SK-N-SH treated with all-trans-retinoic acid at 6 μM for 48 hours (cell line): ENCODE data around the gene SMO.

Experiments
- ATAC-seq: fragments of 200-7000 bp; cut with Tn5 transposase; 3 replicates; pipeline ENCODE4 v1.9.1; 2020; ENCODE audit warnings: mild to moderate bottlenecking, moderate library complexity
- ARNTL ChIP-seq: fragments of 450-650 bp; formaldehyde crosslinking; IDR thresholded peaks from 2 replicates; pipeline ENCODE4 v1.5.0; 2020; ENCODE audit warnings: low read depth, mild to moderate bottlenecking, moderate library complexity, borderline replicate concordance
- BACH2 ChIP-seq: fragments of 250-450 bp; sonication (Bioruptor Pico); IDR thresholded peaks from 2 replicates; pipeline ENCODE4 v1.9.0; 2021; ENCODE audit warnings: mild to moderate bottlenecking, borderline replicate concordance
- CREB5 ChIP-seq: fragments of 250-450 bp; sonication (Bioruptor Pico); IDR thresholded peaks from 2 replicates; pipeline ENCODE4 v1.5.1; 2020; ENCODE audit warnings: low read depth, mild to moderate bottlenecking, moderate library complexity
- CSDC2 ChIP-seq: fragments of 250-450 bp; sonication (Bioruptor Pico); IDR thresholded peaks from 2 replicates; pipeline ENCODE4 v1.5.0; 2020; ENCODE audit warnings: mild to moderate bottlenecking, moderate library complexity
- CSRNP3 ChIP-seq: fragments of 250-450 bp; sonication (Bioruptor Pico); IDR thresholded peaks from 2 replicates; pipeline ENCODE4 v1.5.1; 2021; ENCODE audit warnings: mild to moderate bottlenecking, moderate library complexity
- ESRRG ChIP-seq: fragments of 250-450 bp; sonication (Bioruptor Pico); IDR thresholded peaks from 2 replicates; pipeline ENCODE4 v1.6.1; 2021; ENCODE audit warnings: mild to moderate bottlenecking
- GLIS3 ChIP-seq: fragments of 250-450 bp; sonication (Bioruptor Pico); IDR thresholded peaks from 2 replicates; pipeline ENCODE4 v1.5.0; 2020; ENCODE audit warnings: mild to moderate bottlenecking, moderate library complexity
- ISL1 ChIP-seq: fragments of 250-450 bp; sonication (Bioruptor Pico); IDR thresholded peaks from 2 replicates; pipeline ENCODE4 v2.1.2; 2022; ENCODE audit warnings: mild to moderate bottlenecking, moderate library complexity
- OSR1 ChIP-seq: fragments of 250-450 bp; sonication (Bioruptor Pico); IDR thresholded peaks from 2 replicates; pipeline ENCODE4 v1.8.0; 2022; ENCODE audit warnings: moderate library complexity, mild to moderate bottlenecking, inconsistent platforms
- PATZ1 ChIP-seq: fragments of 250-450 bp; sonication (Bioruptor Pico); IDR thresholded peaks from 2 replicates; pipeline ENCODE4 v1.8.0; 2020; ENCODE audit warnings: mild to moderate bottlenecking, moderate library complexity, borderline replicate concordance
- PPARA ChIP-seq: fragments of 250-450 bp; sonication (Bioruptor Pico); IDR thresholded peaks from 2 replicates; pipeline ENCODE4 v1.5.0; 2020; ENCODE audit warnings: mild to moderate bottlenecking, borderline replicate concordance
- RARB ChIP-seq: fragments of 250-450 bp; sonication (Bioruptor Pico); IDR thresholded peaks from 2 replicates; pipeline ENCODE4 v1.8.0; 2021; ENCODE audit warnings: mild to moderate bottlenecking, moderate library complexity
- SNAI2 ChIP-seq: fragments of 250-450 bp; sonication (Bioruptor Pico); IDR thresholded peaks from 2 replicates; pipeline ENCODE4 v1.5.0; 2020; ENCODE audit warnings: mild to moderate bottlenecking, moderate library complexity
- TCF4 ChIP-seq: fragments of 250-450 bp; sonication (Bioruptor Pico); IDR thresholded peaks from 2 replicates; pipeline ENCODE4 v1.8.0; 2021; ENCODE audit warnings: mild to moderate bottlenecking, moderate library complexity, borderline replicate concordance
- TOX ChIP-seq: fragments of 250-450 bp; sonication (Bioruptor Pico); IDR thresholded peaks from 2 replicates; pipeline ENCODE4 v1.8.0; 2021; ENCODE audit warnings: mild to moderate bottlenecking, moderate library complexity, borderline replicate concordance
- TSHZ2 ChIP-seq: fragments of 250-450 bp; sonication (Bioruptor Pico); IDR thresholded peaks from 2 replicates; pipeline ENCODE4 v1.5.0; 2020; ENCODE audit warnings: mild to moderate bottlenecking, moderate library complexity
- ZC3H10 ChIP-seq: fragments of 250-450 bp; sonication (Bioruptor Pico); IDR thresholded peaks from 2 replicates; pipeline ENCODE4 v1.5.1; 2021; ENCODE audit warnings: mild to moderate bottlenecking, moderate library complexity
- ZFP3 ChIP-seq: fragments of 250-450 bp; sonication (Bioruptor Pico); IDR thresholded peaks from 2 replicates; pipeline ENCODE4 v1.5.0; 2020; ENCODE audit warnings: mild to moderate bottlenecking, moderate library complexity
- ZFP30 ChIP-seq: fragments of 450-650 bp; formaldehyde crosslinking; IDR thresholded peaks from 2 replicates; pipeline ENCODE4 v1.5.0; 2022; ENCODE audit warnings: mild to moderate bottlenecking, moderate library complexity
- ZNF565 ChIP-seq: fragments of 450-650 bp; formaldehyde crosslinking; conservative IDR thresholded peaks from 2 replicates; pipeline ENCODE4 v1.5.0; 2020; ENCODE audit warnings: low read depth, mild to moderate bottlenecking, moderate library complexity
- ZNF8 ChIP-seq: fragments of 450-650 bp; formaldehyde crosslinking; IDR thresholded peaks from 2 replicates; pipeline ENCODE4 v1.5.0; 2020; ENCODE audit warnings: mild to moderate bottlenecking, moderate library complexity

SMO gene

GRCh38 chr7:129147731-129148130 lies 40.7 kb upstream of the SMO start:
- ATAC-seq, result no peak
- TF ChIP-seq PATZ1 (no peak), CSRNP3 (CRISPR knock-in tag) (no peak), GLIS3 (no peak), RARB (no peak), SNAI2 (CRISPR knock-in tag) (no peak), ISL1 (no peak), OSR1 (no peak), ZNF565 (CRISPR knock-in tag) (no peak), TSHZ2 (CRISPR knock-in tag) (no peak), ZNF8 (CRISPR knock-in tag) (no peak), ZFP3 (CRISPR knock-in tag) (no peak), ESRRG (CRISPR knock-in tag) (no peak), CREB5 (no peak), PPARA (CRISPR knock-in tag) (no peak), ZC3H10 (no peak), TCF4 (CRISPR knock-in tag) (no peak), BACH2 (CRISPR knock-in tag) (no peak), TOX (no peak)

GRCh38 chr7:129149511-129149910 lies 38.9 kb upstream of the SMO start:
- no peak for ATAC-seq

GRCh38 chr7:129150199-129150996 lies 38.0 kb upstream of the SMO start:
- no peak for ATAC-seq
- no peak for TF ChIP-seq OSR1
- no peak for TF ChIP-seq CSDC2
- no peak for TF ChIP-seq TOX
- TF ChIP-seq ZNF8 (CRISPR knock-in tag), result no peak
- TF ChIP-seq TSHZ2 (CRISPR knock-in tag), result no peak
- TF ChIP-seq BACH2 (CRISPR knock-in tag), result no peak
- TF ChIP-seq ZNF565 (CRISPR knock-in tag), result no peak
- TF ChIP-seq ZFP30 (CRISPR knock-in tag), result no peak

More at GRCh38 chr7:129149511-129149910, 38.9 kb upstream of the SMO start:
- no peak for TF ChIP-seq ARNTL
- TF ChIP-seq CSRNP3 (CRISPR knock-in tag), result no peak
- no peak for TF ChIP-seq ZFP3 (CRISPR knock-in tag)
- no peak for TF ChIP-seq ZC3H10
- TF ChIP-seq BACH2 (CRISPR knock-in tag), result no peak
- TF ChIP-seq PPARA (CRISPR knock-in tag), result no peak
- TF ChIP-seq, all 23 proteins: peak for 0
